ENCODE data around the gene GGCT. TPM values are rescaled to one million over a fixed set of nuclear protein-coding genes. Genes with fewer than 3 reads are reported as not detected.

Gene GGCT
- total RNA-seq, 1 experiment from 2014 or later, result 67.6 TPM

- TF ChIP-seq EZH2phosphoT487 (IDR thresholded peaks at IDR 0.05; ENCODE audit: borderline replicate concordance, low read length) (no peak), CTCF (conservative IDR thresholded peaks at IDR 0.05; ENCODE audit: low read depth, low read length) (no peak), EZH2 (IDR thresholded peaks at IDR 0.05; ENCODE audit: low read length, unreplicated experiment) (no peak)
- no peak for DNase-seq
- Histone ChIP-seq H3K4me2 (ENCODE audit: low read length) (no peak overlapping the region), H2AFZ (ENCODE audit: low read length) (no peak overlapping the region), H3K4me1 (ENCODE audit: insufficient read depth, low read length) (peaks cover 8% of the 10 kb centered on the region; the same call in 1 of the 2 replicates), H3K36me3 (ENCODE audit: low read depth, low read length) (no peaks in the 10 kb centered on the region), H3K9me3 (ENCODE audit: low read length) (no peaks in the 10 kb centered on the region), H3K79me2 (ENCODE audit: low read length) (peaks cover 44% of the 10 kb centered on the region), H4K20me1 (ENCODE audit: low read length) (no peaks in the 10 kb centered on the region), H3K27ac (ENCODE audit: low read length) (no peak overlapping the region), H3K4me3 (ENCODE audit: low read length) (no peak overlapping the region), H3K9me2 (replicated peaks; ENCODE audit: low read length) (no peaks in the 10 kb centered on the region), H3F3A (ENCODE audit: low read length, unreplicated experiment) (no peaks in the 10 kb centered on the region), H3K27me3 (ENCODE audit: low read length) (no peaks in the 10 kb centered on the region), H3K9ac (ENCODE audit: low read length) (no peak overlapping the region)
- ChIA-PET POLR2A (ENCODE audit: unreplicated experiment) (no interaction called here), CTCF (no interaction called here)
- intact Hi-C loops (cut with micrococcal nuclease), result no loop called here
- no TSS peak for BruUV-seq (replicated peaks)
- ATAC-seq, result no peak
Measured at GRCh38 chr7:30472784-30473775, 31.5 kb downstream of the GGCT start.

- no peaks in the 10 kb centered on the region for H3K27me3 ChIP-seq (ENCODE audit: low read length)
- ATAC-seq (no peak), DNase-seq (no peak)
- H3K9me2 ChIP-seq (replicated peaks; ENCODE audit: low read length), result no peaks in the 10 kb centered on the region
- no peak overlapping the region for H3K9ac ChIP-seq (ENCODE audit: low read length)
- peaks cover 36% of the 10 kb centered on the region for H3K79me2 ChIP-seq (ENCODE audit: low read length)
- intact Hi-C loops (cut with micrococcal nuclease), result no loop called here
- ChIA-PET POLR2A (ENCODE audit: unreplicated experiment) (no interaction called here), CTCF (no interaction called here)
- no peak overlapping the region for H2AFZ ChIP-seq (ENCODE audit: low read length)
- no peaks in the 10 kb centered on the region for H3K36me3 ChIP-seq (ENCODE audit: low read depth, low read length)
- H3K9me3 ChIP-seq (ENCODE audit: low read length), result no peaks in the 10 kb centered on the region
- no peaks in the 10 kb centered on the region for H4K20me1 ChIP-seq (ENCODE audit: low read length)
- H3K4me2 ChIP-seq (ENCODE audit: low read length), result no peak overlapping the region
- H3F3A ChIP-seq (ENCODE audit: low read length, unreplicated experiment), result no peaks in the 10 kb centered on the region
- no peak for TF ChIP-seq EZH2phosphoT487 (IDR thresholded peaks at IDR 0.05; ENCODE audit: borderline replicate concordance, low read length)
- TF ChIP-seq CTCF (conservative IDR thresholded peaks at IDR 0.05; ENCODE audit: low read depth, low read length), result no peak
- TF ChIP-seq EZH2 (IDR thresholded peaks at IDR 0.05; ENCODE audit: low read length, unreplicated experiment), result no peak
- no peak overlapping the region for H3K27ac ChIP-seq (ENCODE audit: low read length)
- H3K4me3 ChIP-seq (ENCODE audit: low read length), result no peak overlapping the region
- BruUV-seq (replicated peaks), result no TSS peak
- peaks cover 7% of the 10 kb centered on the region; the same call in 1 of the 2 replicates for H3K4me1 ChIP-seq (ENCODE audit: insufficient read depth, low read length)
Measured at GRCh38 chr7:30472081-30472783, 32.4 kb downstream of the GGCT start.
